HG02970 (cell line): Measurements from ENCODE around the gene GON4L.
"Not testable (repeated sequence)": the region's sequence is repeated elsewhere in the genome, so short reads cannot be mapped to it uniquely, and the experiment has no call there.

Source experiments
- ATAC-seq: cut with Tn5 transposase; IDR thresholded peaks from one replicate; pipeline ENCODE4 v1.9.1; 2021; ENCODE audit warnings: mild to moderate bottlenecking, moderate library complexity, moderate number of reproducible peaks; ENCODE audit not compliant: unreplicated experiment, low FRiP score

Gene GON4L

DNA sequence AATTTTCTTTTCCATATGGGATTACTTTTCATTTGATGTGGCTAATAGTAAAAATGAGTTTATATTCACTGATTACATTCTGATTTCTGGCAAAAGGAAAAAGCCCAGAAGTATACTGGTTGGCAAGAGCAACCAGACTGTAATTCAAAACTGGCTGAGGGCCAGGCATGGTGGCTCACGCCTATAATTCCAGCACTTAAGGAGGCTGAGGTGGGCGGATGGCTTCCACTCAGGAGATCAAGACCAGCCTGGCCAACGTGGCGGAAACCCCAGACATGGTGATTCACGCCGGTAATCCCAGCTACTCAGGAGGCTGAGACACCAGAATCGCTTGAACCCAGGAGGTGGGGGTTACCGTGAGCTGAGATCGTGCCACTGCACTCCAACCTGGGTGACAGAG, 16.8 kb upstream of the GON4L start:
- ATAC-seq, result no peak

DNA sequence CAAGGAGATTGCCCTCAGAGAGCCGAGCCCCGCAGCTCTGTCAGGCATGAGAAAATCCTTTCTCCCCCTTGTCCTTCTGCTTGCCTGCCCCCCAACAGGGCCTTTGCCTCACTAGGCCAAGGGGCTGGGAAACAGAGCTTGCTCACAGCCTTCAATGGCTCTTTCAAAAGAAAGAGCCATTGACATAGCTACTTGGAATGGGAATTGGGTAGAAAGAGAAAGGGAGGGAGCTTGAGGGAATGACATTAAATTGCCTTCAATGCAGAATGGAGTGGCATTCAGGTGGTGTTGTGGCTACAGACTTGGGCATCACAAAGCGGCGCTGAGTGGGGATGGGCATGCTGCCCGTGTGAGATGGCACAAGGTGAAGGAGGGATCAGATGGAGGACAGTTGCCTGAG, 15.5 kb upstream of the GON4L start:
- ATAC-seq, result no peak

DNA sequence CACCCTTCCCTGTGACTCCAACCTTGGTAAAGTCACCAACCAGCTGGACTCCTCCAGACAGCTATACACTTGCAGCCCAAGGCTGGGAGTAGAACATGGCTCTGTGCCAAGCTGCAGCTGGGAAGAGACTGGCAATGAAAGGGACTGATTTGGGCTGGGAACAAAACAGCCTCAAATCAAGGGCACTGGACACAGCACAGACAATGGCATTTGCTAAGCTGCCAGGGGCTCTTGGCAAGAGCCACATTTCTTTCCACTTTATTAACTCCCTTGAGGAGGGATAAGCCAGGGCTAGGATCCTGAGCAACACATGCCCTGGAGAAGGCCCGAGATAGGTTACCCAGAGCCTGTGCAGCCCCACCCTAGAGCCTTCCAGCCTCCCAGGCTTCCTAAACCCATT, 14.4 kb upstream of the GON4L start:
- no peak for ATAC-seq

DNA sequence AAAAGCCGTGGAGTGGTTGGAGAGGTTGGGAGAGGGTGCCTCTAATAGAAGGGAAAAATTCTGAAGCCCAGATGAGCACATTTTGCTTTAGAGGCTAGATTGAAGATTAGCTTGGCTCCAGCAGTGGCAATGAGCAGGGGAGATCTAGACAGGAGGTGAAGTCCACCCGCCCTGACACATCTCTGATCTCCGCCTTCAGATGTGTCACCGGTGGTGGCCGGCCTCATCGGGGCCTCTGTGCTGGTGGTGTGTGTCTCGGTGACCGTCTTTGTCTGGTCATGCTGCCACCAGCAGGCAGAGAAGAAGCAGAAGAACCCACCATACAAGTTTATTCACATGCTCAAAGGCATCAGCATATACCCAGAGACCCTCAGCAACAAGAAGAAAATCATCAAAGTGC, 10.8 kb upstream of the GON4L start:
- ATAC-seq, result no peak

DNA sequence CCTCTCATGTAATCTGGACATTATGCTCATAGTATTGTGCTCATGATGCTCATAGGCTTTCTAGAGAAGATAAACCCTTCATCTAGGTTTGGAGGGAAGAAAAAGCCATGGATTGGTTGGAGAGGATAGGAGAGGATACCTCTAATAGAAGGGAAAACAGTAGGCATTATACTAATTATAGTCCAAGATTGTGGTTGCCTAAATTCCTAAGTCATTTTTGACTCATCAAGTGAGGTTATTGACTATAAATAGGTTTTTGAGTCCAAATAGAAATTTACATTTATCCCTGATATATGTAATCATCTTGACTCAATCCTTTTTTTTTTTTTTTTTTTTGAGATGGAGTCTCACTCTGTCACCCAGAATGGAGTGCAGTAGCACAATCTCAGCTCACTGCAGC, 7.4 kb upstream of the GON4L start:
- ATAC-seq, result no peak

DNA sequence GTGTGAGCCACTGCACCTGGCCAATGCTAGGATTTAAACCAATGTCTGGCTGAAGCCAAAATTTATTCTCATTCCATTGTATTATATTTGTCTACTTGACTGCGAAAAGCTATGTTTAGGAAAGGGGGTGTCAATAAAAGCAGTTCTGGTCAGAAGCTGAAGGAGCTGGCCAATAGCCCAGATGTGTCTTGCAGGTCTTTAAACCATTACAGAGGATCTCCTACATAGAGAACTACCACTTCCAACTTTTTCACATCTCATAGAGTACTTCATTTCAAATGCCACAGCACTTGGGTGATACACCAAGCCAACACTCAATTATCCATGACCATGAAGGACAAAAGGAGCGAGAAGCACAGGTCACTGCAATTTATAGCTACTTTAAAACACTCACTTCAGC, 4.9 kb upstream of the GON4L start:
- no peak for ATAC-seq

DNA sequence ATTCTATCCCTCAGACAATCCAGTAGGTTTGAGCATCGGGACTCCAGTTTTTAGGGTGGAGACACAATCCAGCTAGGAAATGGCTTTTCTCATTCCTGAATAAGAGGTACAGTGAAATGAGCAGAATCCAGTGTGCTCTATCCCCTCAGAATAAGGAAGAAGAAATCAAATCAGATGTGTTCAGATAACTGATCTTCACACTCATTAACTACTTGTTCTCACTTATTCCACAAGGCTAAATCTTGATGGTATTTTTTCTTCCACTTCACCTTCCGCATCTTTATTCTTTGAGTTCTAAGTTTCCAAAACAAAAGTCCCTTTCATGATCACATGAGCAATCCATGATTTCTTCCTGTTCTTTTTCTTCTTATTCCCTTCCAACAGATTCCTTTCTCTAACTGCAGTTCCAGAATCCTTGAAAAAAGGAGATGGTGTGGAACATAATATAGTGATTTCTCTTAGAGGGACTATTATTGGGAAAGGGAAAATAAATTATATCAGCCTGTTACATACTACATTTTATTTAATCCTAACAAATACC, 4.0 kb upstream of the GON4L start:
- ATAC-seq, result no peak

DNA sequence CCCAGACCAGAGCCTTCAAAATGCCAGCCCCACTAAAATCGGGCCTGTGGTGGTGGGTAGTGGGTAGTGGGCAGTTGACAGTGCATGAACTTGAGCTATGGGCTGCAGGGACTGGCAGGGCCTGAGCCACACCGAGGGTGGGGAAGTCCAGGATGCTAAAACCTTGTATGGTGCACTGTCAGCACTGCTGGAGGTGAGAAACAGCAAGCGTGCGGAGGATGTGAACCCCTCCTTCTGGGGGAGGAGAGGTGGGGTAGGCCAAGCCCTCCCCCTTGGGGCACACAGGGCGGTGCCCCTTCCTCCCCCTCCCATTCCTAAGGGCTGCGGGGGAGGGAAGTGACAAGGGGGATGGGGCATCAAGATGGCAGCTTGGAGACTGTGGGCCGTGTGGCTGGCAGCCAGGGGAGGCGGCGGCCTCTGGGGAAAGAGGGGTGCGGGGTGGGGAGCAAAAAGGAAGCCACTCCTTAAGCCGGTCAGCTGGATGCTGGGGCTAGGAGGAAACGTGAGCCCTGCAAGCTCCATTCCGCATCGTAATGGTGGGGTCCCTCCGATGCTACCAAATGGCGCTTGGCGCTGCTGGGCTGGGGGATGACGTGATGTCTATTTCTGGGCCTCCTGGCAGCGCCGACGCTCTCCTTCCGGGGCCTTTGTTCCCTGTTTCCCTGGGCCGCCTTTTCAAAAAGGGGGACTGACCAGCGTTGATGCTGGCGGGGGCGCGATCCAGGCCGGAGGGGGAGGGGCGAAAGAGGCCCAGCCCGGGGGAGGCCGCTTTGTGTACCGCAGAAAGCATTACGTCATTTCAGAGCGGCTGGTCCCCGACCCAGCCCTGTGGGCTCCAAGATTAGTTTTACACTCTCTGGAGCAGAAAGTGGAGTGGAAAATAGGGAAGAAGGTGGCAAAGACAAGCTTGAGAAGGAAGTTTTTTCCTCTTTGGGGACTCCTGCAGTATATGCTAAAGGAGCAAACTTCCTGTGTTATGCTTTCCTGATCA, 3.2 kb upstream of the GON4L start:
- ATAC-seq, result no peak

DNA sequence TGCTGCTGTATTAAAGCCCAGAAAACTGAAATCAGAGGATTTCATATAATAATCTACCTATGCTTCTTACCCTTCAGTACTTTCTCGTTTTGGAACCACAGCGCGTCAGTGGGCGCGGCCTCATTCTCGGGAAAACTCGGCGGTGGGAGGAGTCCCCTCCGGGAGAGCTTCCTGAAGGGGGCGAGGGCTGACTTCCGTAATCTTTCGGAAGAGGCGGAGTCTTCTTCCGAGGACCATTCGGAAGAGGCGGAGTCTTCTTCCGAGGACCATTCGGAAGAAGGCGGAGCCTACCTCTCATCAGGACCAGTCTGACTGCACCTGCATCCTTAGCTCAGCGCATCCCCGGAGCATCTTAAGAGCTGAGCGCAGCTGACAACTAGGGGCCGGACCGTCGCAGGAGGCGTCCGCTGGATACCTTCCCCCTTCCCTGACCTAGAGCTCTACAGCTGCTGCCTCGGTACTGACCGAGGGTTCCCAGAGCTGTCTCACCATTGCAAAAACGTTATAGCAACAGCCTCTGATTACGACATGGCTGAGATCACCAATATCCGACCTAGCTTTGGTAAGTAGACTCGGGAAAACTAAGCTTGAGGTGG, 2.3 kb upstream of the GON4L start, which contains the start of gene SYT11:
Gene SYT11, plus strand, starts transcription at position 334 of the 596 bp plus-strand sequence. Its CDS starts 195 bp downstream, at position 529.
- ATAC-seq, result peak; percentile 67

DNA sequence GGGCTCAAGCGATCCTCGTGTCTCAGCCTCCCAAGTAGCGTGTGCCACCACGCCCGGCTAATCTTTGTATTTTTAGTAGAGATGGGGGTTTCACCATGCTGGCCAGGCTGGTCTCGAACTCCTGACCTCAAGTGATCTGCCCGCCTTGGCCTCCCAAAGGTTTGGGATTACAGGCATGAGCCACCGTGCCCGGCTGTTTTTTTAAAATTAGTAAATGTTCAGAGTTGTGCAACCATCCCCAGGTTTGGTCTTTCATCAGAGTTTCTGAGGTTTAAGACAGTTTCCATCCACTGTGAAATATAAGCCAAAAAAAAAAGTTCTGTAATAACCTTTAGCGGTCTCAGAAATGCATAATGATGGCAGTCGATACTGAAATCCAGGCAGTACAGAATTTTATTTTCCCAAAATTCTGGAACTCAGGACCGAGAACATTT, 1.8 kb upstream of the GON4L start:
- ATAC-seq, result peak; percentile 2

DNA sequence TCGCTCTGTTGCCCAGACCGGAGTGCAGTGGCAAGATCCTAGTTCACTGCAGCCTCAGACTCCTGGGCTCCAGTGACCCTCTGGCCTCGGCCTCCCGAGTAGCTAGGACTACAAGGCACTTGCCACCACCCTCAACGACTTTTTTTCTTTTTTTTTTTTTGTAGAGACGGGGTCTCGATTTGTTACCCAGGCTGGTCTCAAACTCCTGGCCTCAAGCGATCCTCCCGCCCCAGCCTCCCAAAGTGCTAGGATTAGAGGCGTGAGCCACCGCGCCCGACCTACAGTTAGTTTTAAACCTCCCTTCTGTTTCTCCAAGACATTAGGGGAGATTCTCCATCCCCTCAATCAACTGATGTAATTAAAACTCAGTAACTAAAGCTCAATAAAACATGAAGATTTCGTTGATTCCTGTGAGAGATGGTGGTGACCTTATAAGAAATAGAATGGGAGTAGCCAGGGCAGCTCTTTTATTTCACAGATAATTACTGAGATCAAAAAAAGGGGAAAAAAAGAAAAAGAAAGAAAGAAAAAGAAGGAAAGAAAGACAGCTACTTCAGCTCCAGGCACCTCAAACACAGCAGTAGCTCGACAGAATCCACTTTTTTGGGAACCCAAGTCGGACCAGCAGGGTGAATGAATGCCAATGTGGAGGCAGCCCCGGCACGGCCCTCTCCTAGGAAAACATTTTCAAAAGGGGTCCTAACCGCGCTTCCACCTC, 598 bp downstream of the GON4L start:
- ATAC-seq, result no peak

DNA sequence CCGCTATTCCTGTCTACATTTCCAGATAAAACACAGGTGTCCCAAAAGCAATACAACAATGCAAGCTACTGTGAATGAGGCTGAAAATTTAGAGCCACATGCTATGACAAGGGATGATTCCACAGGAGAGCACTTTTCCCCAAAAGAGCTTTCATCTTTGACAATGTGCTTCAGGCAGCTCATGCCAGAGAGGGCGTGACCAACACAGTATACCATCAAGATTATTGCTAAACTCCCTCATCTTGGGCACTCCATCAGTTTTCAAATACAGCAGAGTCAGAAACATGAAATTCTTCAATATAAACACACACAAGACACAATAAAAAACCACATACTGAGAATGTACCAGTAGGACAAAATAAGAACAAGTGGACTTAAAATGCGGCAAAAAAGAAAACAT, 6.7 kb downstream of the GON4L start:
- ATAC-seq, result no peak

DNA sequence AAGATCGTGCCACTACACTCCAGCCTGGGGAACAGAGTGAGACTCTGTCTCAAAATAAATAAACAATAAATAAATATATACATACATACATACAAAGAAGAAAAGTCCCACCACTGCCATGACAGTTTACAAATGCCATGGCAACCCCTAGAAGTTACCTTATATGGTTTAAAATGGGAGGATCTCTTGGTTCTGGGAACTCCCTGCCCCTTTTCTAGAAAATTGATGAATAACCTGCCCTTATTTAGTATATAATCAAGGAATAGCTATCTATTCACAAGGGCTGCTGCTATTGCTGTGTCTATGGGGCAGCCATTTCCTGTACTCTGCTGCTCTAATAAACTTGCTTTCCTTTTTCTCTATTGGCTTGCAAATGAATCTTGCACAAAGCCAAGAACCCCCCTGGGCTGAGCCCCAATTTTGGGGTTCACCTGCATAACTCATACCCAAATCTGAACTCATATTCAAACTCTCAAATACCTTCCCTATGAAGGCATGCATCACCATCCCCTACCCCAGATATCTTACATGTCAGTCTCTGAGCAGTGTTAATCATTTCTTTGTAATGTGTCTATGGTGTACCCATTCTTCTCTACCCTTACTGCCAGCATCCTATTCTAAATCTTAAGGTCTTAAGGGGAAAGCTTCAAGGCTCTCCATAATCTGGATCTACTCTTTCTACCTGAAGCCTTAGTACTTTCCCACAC, 9.0 kb downstream of the GON4L start:
- no peak for ATAC-seq

DNA sequence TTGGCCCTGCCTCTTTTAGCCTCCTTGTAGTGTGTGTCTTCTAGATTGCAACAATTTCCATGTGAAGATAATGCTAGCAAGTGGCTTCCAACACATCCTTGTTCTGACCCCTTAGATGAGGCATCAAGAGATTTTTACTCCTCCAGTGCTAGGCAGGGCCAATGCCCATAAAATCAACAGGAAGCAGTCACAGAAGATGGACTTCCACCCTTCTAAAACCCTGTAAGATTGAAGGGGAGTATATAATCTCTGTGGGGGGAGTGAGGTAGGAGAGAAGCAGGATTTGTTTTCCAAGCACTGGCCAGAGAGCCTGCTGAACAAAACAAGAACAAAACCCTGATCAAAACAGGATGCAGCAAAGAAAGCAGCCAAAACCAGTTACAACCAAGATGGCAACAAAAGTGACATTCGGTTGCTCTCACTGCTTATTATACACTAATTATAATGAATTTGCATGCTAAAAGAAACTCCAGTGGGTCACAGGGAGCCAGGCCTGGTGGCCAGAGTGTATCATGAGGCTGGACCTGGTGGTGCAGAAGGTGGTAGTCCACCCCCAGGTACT, 12.1 kb downstream of the GON4L start:
- no peak for ATAC-seq

DNA sequence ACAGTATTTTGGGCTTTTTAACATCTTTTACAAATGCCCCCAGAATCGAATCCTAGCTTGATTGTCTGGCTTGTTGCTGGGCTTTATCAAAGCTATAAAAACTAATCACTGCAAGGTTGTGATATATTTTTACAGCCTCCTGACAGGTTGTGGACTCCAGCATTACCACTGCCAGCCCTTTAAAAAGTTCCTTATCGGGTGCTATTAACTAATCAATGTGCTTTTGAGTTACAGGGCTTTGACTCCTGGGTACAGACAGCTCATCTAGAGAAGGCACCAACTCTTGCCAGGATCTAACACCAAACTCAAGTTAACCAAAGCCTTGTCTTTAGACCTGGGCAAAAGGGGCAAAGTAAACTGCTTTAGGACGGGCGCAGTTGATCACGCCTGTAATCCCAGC, 16.6 kb downstream of the GON4L start:
- ATAC-seq, result no peak

DNA sequence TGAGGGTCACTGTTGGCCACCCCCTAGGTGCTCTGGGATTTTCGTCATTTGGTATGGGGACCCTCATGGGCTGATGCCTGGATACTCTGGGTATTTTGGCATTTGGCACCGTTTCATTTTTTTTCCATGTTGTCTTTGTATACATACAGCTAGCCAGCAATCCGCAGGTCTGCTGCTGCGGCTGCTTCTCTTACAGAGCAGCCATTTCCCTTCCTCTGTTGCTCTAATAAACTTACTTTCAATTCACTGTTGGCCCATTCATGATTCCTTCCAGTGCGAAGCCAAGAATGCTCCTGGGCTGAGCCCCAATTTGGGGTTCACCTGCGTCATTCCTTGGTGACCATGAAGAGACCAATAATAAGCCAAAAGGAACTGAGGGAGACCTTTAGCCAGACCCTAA, 21.5 kb downstream of the GON4L start:
- ATAC-seq, result no peak

DNA sequence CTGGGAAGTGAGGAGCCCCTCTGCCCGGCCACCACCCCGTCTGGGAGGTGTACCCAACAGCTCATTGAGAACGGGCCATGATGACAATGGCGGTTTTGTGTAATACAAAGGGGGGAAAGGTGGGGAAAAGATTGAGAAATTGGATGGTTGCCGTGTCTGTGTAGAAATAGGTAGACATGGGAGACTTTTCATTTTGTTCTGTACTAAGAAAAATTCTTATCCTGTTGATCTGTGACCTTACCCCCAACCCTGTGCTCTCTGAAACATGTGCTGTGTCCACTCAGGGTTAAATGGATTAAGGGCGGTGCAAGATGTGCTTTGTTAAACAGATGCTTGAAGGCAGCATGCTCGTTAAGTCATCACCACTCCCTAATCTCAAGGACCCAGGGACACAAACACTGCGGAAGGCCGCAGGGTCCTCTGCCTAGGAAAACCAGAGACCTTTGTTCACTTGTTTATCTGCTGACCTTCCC, 22.1 kb downstream of the GON4L start:
- not testable (repeated sequence) for ATAC-seq

DNA sequence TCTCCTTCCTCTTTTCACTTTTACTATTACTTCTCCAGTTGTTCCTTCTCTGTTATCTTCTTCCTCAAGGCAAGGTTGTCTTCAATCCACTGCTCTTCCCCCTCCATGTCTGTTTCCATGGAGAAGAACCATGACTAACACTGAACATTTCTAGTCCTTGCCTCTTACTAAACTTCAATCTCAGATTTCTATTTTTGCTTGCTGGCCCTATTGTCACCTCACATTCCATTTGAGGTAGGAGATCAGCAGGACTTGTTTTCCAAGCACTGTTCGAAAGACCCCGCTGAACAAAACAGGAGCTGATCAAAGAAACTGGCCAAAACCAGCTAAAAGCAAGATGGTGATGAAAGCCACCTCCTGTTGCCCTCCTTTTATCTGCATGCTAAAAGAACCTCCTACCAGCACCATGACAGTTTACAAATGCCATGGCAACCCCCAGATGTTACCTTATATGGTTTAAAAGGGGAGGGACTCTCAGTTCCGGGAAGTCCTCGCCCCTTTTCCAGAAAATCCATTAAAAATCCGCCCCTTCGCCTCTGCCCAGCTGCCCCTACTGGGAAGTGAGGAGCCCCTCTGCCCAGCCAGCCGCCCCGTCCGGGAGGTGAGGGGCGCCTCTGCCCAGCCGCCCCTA, 22.6 kb downstream of the GON4L start:
- ATAC-seq, result no peak

DNA sequence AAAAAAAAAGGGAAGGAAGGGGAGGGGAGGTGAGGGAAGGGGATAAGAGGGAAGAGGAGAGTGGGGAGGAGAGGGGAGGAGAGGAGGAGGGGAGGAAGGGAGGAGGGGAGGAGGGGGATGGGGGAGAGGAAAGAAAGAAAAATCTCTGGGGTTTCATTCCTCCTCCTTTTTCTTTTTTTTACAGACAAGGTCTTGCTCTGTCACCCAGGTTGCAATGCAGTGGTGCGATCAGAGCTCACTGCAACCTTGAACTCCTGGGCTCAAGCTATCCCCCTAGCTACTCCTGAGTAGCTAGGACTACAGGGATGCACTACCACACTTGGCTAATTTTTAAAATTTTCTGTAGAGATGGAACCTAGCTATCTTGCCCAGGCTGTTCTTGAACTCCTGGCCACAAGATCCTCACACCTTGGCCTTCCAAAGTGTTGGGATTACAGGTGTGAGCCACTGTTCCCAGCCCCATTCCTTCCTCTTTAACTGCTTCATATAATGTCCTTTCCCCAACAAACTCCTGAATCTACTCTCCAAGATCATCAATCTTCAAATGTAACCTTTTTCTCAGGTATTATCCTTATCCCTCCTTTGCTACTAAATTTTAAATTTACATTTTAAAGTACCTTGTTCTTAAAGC, 23.2 kb downstream of the GON4L start:
- ATAC-seq, result no peak
